WTC11 (cell line): ENCODE results near the gene SUSD4. TPM values are rescaled to one million over a fixed set of nuclear protein-coding genes. Genes with fewer than 3 reads are reported as not detected.

Source experiments
- ATAC-seq: fragments of 200-7000 bp; cut with Tn5 transposase; 2 replicates; pipeline ENCODE4 v1.10.0; 2021; ENCODE audit warnings: mild to moderate bottlenecking, moderate library complexity
- CTCF ChIA-PET: fragments of 300-600 bp; sonication (Branson Sonifier 250); formaldehyde crosslinking; loops from one replicate; lab custom pipeline; 2021; ENCODE audit warnings: antibody characterized with exemption; lab: Charles Lee
- POLR2A ChIA-PET: fragments of 350-600 bp; sonication (Branson Sonifier 250); formaldehyde crosslinking; loops from one replicate; lab custom pipeline; 2021; ENCODE audit warnings: antibody characterized with exemption; lab: Charles Lee
- DNase-seq: peaks from one replicate; pipeline ENCODE4 v3.0.0; 2021; ENCODE audit warnings: low spot score
- H3K27ac Mint-ChIP-seq: 2 replicates; pipeline ENCODE4 v1.8.0; 2021; ENCODE audit warnings: mixed read lengths
- H3K27me3 Mint-ChIP-seq: 2 replicates; pipeline ENCODE4 v1.8.0; 2021; ENCODE audit warnings: low read depth, mild to moderate bottlenecking, moderate library complexity, mixed read lengths
- H3K36me3 Mint-ChIP-seq: 2 replicates; pipeline ENCODE4 v1.8.0; 2021; ENCODE audit warnings: mixed read lengths
- H3K4me1 Mint-ChIP-seq: 2 replicates; pipeline ENCODE4 v1.8.0; 2022; ENCODE audit warnings: mixed read lengths
- H3K4me3 Mint-ChIP-seq: 2 replicates; pipeline ENCODE4 v1.8.0; 2021; ENCODE audit warnings: mild to moderate bottlenecking, moderate library complexity, mixed read lengths
- H3K9me3 Mint-ChIP-seq: 2 replicates; pipeline ENCODE4 v1.8.0; 2021; ENCODE audit warnings: mixed read lengths
- ATF1 ChIP-seq: sonication (generic); formaldehyde crosslinking; IDR thresholded peaks from 2 replicates; pipeline ENCODE4 v1.8.1; 2023; ENCODE audit warnings: mild to moderate bottlenecking, moderate library complexity, missing genetic modification reagents
- FOXJ3 ChIP-seq: sonication (generic); formaldehyde crosslinking; IDR thresholded peaks from 2 replicates; pipeline ENCODE4 v1.9.0; 2021; ENCODE audit warnings: missing genetic modification reagents, mild to moderate bottlenecking, borderline replicate concordance
- FOXP1 ChIP-seq: sonication (generic); formaldehyde crosslinking; IDR thresholded peaks from 2 replicates; pipeline ENCODE4 v1.8.0; 2022; ENCODE audit warnings: missing genetic modification reagents, mild to moderate bottlenecking, moderate library complexity, borderline replicate concordance
- GRHL2 ChIP-seq: fragments of 250-450 bp; sonication (Bioruptor Pico); IDR thresholded peaks from 2 replicates; pipeline ENCODE4 v1.8.0; 2022; ENCODE audit warnings: mild to moderate bottlenecking, moderate library complexity; ENCODE audit not compliant: insufficient replicate concordance, severe bottlenecking
- IRF2 ChIP-seq: sonication (generic); formaldehyde crosslinking; IDR thresholded peaks from 2 replicates; pipeline ENCODE4 v1.8.0; 2022; ENCODE audit warnings: low read depth, missing genetic modification reagents, borderline replicate concordance
- JAZF1 ChIP-seq: fragments of 250-450 bp; sonication (Bioruptor Pico); IDR thresholded peaks from 2 replicates; pipeline ENCODE4 v1.9.0; 2021; ENCODE audit warnings: moderate library complexity, mild to moderate bottlenecking, inconsistent platforms
- MYBL2 ChIP-seq: sonication (generic); formaldehyde crosslinking; IDR thresholded peaks from 2 replicates; pipeline ENCODE4 v1.8.1; 2023; ENCODE audit warnings: mild to moderate bottlenecking, moderate library complexity, missing genetic modification reagents
- NFATC4 ChIP-seq: fragments of 250-450 bp; sonication (Bioruptor Pico); IDR thresholded peaks from 2 replicates; pipeline ENCODE4 v1.9.0; 2021; ENCODE audit warnings: mild to moderate bottlenecking
- NR2C2 ChIP-seq: sonication (generic); formaldehyde crosslinking; IDR thresholded peaks from 2 replicates; pipeline ENCODE4 v1.8.0; 2022; ENCODE audit warnings: mild to moderate bottlenecking, missing genetic modification reagents
- SMAD4 ChIP-seq: sonication (generic); formaldehyde crosslinking; IDR thresholded peaks from 2 replicates; pipeline ENCODE4 v1.8.0; 2022; ENCODE audit warnings: mild to moderate bottlenecking, missing genetic modification reagents
- SP1 ChIP-seq: sonication (generic); formaldehyde crosslinking; conservative IDR thresholded peaks from 2 replicates; pipeline ENCODE4 v1.8.1; 2022; ENCODE audit warnings: missing genetic modification reagents
- TP53 ChIP-seq: sonication (generic); formaldehyde crosslinking; IDR thresholded peaks from 2 replicates; pipeline ENCODE4 v1.8.1; 2023; ENCODE audit warnings: mild to moderate bottlenecking, missing genetic modification reagents
- ZBTB21 ChIP-seq: sonication (generic); formaldehyde crosslinking; IDR thresholded peaks from 2 replicates; pipeline ENCODE4 v1.8.1; 2023; ENCODE audit warnings: mild to moderate bottlenecking, missing genetic modification reagents, borderline replicate concordance
- ZNF121 ChIP-seq: sonication (generic); formaldehyde crosslinking; IDR thresholded peaks from 2 replicates; pipeline ENCODE4 v1.8.0; 2023; ENCODE audit warnings: missing genetic modification reagents
- total RNA-seq: library from RNA; stranded (reverse); gene quantifications from 3 replicates; pipeline ENCODE4 v1.2.3, GENCODE V29; 2021
- TF ChIP-seq, protein P1 (sequence below): sonication (generic); formaldehyde crosslinking; conservative IDR thresholded peaks from 2 replicates; pipeline ENCODE4 v1.8.1; 2023; ENCODE audit warnings: mild to moderate bottlenecking, low read depth, missing genetic modification reagents, moderate library complexity
- TF ChIP-seq, protein P2 (sequence below): sonication (generic); formaldehyde crosslinking; conservative IDR thresholded peaks from 2 replicates; pipeline ENCODE4 v1.8.1; 2022; ENCODE audit warnings: mild to moderate bottlenecking, missing genetic modification reagents
- TF ChIP-seq, protein P3 (sequence below): fragments of 250-450 bp; sonication (Bioruptor Pico); IDR thresholded peaks from 2 replicates; pipeline ENCODE4 v1.9.0; 2021; ENCODE audit warnings: mild to moderate bottlenecking, borderline replicate concordance
- TF ChIP-seq, protein P4 (sequence below): sonication (generic); formaldehyde crosslinking; IDR thresholded peaks from 2 replicates; pipeline ENCODE4 v1.8.1; 2022; ENCODE audit warnings: mild to moderate bottlenecking, moderate library complexity, missing genetic modification reagents
- TF ChIP-seq, protein P5 (sequence below): fragments of 250-450 bp; sonication (Bioruptor Pico); IDR thresholded peaks from 2 replicates; pipeline ENCODE4 v1.9.0; 2021; ENCODE audit warnings: mild to moderate bottlenecking
- TF ChIP-seq, protein P6 (sequence below): sonication (generic); formaldehyde crosslinking; IDR thresholded peaks from 2 replicates; pipeline ENCODE4 v1.8.0; 2023; ENCODE audit warnings: missing genetic modification reagents, mild to moderate bottlenecking, borderline replicate concordance
- TF ChIP-seq, protein P7 (sequence below): sonication (generic); formaldehyde crosslinking; IDR thresholded peaks from 2 replicates; pipeline ENCODE4 v1.8.1; 2023; ENCODE audit warnings: mild to moderate bottlenecking, missing genetic modification reagents

SUSD4 gene
- total RNA-seq, 1 experiment from 2014 or later, result 1.8 TPM

DNA sequence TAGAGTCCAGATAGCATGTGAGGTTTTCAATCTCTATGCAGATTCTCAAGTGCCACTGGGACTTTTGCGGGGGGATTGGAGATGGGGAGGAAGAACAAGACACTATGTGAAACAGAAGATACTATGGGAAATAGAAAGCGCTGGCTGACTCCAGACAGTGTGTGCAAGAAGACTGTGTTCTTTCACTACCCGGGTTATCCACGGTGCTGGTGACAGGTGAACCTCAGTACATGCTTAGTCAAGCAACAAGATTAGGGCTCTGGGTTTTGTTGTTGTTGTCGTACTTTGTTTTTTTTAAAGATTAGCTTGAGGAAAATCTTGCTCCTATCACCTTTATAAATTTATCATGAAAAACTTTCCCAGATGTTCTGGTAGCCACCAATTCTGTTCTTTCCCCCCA is 56.4 kb downstream of the SUSD4 start:
- H3K27me3 Mint-ChIP-seq, result peaks cover 3% of the 10 kb centered on the region
- H3K4me3 Mint-ChIP-seq, result no peak overlapping the region
- H3K36me3 Mint-ChIP-seq, result peaks cover 7% of the 10 kb centered on the region
- ATAC-seq (no peak), DNase-seq (no peak)
- H3K4me1 Mint-ChIP-seq, result no peaks in the 10 kb centered on the region
- H3K27ac Mint-ChIP-seq, result no peak overlapping the region
- ChIA-PET CTCF (no interaction called here), POLR2A (no interaction called here)
- TF ChIP-seq FOXP1 (CRISPR knock-in tag) (no peak), NFATC4 (no peak), SP1 (CRISPR knock-in tag) (no peak), GRHL2 (no peak), ZNF121 (no peak), TP53 (CRISPR knock-in tag) (no peak), JAZF1 (CRISPR knock-in tag) (no peak), FOXJ3 (CRISPR knock-in tag) (no peak), NR2C2 (CRISPR knock-in tag) (no peak), ATF1 (CRISPR knock-in tag) (no peak)
- TF ChIP-seq, protein P1, sequence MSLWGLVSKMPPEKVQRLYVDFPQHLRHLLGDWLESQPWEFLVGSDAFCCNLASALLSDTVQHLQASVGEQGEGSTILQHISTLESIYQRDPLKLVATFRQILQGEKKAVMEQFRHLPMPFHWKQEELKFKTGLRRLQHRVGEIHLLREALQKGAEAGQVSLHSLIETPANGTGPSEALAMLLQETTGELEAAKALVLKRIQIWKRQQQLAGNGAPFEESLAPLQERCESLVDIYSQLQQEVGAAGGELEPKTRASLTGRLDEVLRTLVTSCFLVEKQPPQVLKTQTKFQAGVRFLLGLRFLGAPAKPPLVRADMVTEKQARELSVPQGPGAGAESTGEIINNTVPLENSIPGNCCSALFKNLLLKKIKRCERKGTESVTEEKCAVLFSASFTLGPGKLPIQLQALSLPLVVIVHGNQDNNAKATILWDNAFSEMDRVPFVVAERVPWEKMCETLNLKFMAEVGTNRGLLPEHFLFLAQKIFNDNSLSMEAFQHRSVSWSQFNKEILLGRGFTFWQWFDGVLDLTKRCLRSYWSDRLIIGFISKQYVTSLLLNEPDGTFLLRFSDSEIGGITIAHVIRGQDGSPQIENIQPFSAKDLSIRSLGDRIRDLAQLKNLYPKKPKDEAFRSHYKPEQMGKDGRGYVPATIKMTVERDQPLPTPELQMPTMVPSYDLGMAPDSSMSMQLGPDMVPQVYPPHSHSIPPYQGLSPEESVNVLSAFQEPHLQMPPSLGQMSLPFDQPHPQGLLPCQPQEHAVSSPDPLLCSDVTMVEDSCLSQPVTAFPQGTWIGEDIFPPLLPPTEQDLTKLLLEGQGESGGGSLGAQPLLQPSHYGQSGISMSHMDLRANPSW (CRISPR knock-in tag), result no peak
- TF ChIP-seq, protein P2, sequence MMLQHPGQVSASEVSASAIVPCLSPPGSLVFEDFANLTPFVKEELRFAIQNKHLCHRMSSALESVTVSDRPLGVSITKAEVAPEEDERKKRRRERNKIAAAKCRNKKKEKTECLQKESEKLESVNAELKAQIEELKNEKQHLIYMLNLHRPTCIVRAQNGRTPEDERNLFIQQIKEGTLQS (CRISPR knock-in tag), result no peak
- TF ChIP-seq, protein P3, sequence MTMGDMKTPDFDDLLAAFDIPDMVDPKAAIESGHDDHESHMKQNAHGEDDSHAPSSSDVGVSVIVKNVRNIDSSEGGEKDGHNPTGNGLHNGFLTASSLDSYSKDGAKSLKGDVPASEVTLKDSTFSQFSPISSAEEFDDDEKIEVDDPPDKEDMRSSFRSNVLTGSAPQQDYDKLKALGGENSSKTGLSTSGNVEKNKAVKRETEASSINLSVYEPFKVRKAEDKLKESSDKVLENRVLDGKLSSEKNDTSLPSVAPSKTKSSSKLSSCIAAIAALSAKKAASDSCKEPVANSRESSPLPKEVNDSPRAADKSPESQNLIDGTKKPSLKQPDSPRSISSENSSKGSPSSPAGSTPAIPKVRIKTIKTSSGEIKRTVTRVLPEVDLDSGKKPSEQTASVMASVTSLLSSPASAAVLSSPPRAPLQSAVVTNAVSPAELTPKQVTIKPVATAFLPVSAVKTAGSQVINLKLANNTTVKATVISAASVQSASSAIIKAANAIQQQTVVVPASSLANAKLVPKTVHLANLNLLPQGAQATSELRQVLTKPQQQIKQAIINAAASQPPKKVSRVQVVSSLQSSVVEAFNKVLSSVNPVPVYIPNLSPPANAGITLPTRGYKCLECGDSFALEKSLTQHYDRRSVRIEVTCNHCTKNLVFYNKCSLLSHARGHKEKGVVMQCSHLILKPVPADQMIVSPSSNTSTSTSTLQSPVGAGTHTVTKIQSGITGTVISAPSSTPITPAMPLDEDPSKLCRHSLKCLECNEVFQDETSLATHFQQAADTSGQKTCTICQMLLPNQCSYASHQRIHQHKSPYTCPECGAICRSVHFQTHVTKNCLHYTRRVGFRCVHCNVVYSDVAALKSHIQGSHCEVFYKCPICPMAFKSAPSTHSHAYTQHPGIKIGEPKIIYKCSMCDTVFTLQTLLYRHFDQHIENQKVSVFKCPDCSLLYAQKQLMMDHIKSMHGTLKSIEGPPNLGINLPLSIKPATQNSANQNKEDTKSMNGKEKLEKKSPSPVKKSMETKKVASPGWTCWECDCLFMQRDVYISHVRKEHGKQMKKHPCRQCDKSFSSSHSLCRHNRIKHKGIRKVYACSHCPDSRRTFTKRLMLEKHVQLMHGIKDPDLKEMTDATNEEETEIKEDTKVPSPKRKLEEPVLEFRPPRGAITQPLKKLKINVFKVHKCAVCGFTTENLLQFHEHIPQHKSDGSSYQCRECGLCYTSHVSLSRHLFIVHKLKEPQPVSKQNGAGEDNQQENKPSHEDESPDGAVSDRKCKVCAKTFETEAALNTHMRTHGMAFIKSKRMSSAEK (CRISPR knock-in tag), result no peak
- peaks cover 25% of the 10 kb centered on the region for H3K9me3 Mint-ChIP-seq

DNA sequence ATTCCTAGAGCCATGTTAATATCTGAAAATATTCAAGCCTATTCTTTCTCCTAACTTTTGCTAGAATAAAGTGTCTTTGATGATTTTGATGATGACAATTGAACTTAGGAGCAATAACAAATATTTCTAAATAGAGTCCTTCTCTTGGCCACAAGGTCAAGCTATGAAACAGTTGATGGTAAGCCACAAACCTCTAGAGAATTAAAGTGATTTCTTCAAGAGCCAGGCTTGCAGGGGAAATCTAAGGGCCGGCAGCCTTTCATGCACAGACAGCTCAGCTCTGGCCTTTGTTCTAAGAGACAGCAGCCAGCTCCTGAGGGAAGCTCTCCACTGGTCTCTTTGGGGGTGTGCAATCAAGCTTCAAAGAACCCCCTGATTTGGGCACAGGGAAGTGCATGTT is 59.0 kb downstream of the SUSD4 start:
- Mint-ChIP-seq H3K27me3 (peaks cover 3% of the 10 kb centered on the region), H3K27ac (no peak overlapping the region), H3K36me3 (peaks cover 9% of the 10 kb centered on the region), H3K4me1 (no peaks in the 10 kb centered on the region), H3K4me3 (no peak overlapping the region), H3K9me3 (peaks cover 32% of the 10 kb centered on the region)
- ChIA-PET CTCF (no interaction called here), POLR2A (no interaction called here)
- no peak for DNase-seq
- ATAC-seq, result no peak
- TF ChIP-seq JAZF1 (CRISPR knock-in tag) (no peak), SP1 (CRISPR knock-in tag) (no peak), IRF2 (CRISPR knock-in tag) (no peak), MYBL2 (CRISPR knock-in tag) (no peak), ZBTB21 (no peak), SMAD4 (CRISPR knock-in tag) (no peak)
- TF ChIP-seq, protein P4, sequence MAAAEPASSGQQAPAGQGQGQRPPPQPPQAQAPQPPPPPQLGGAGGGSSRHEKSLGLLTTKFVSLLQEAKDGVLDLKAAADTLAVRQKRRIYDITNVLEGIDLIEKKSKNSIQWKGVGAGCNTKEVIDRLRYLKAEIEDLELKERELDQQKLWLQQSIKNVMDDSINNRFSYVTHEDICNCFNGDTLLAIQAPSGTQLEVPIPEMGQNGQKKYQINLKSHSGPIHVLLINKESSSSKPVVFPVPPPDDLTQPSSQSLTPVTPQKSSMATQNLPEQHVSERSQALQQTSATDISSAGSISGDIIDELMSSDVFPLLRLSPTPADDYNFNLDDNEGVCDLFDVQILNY, result no peak
- TF ChIP-seq, protein P5, sequence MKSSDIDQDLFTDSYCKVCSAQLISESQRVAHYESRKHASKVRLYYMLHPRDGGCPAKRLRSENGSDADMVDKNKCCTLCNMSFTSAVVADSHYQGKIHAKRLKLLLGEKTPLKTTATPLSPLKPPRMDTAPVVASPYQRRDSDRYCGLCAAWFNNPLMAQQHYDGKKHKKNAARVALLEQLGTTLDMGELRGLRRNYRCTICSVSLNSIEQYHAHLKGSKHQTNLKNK (CRISPR knock-in tag), result no peak
- TF ChIP-seq, protein P6, sequence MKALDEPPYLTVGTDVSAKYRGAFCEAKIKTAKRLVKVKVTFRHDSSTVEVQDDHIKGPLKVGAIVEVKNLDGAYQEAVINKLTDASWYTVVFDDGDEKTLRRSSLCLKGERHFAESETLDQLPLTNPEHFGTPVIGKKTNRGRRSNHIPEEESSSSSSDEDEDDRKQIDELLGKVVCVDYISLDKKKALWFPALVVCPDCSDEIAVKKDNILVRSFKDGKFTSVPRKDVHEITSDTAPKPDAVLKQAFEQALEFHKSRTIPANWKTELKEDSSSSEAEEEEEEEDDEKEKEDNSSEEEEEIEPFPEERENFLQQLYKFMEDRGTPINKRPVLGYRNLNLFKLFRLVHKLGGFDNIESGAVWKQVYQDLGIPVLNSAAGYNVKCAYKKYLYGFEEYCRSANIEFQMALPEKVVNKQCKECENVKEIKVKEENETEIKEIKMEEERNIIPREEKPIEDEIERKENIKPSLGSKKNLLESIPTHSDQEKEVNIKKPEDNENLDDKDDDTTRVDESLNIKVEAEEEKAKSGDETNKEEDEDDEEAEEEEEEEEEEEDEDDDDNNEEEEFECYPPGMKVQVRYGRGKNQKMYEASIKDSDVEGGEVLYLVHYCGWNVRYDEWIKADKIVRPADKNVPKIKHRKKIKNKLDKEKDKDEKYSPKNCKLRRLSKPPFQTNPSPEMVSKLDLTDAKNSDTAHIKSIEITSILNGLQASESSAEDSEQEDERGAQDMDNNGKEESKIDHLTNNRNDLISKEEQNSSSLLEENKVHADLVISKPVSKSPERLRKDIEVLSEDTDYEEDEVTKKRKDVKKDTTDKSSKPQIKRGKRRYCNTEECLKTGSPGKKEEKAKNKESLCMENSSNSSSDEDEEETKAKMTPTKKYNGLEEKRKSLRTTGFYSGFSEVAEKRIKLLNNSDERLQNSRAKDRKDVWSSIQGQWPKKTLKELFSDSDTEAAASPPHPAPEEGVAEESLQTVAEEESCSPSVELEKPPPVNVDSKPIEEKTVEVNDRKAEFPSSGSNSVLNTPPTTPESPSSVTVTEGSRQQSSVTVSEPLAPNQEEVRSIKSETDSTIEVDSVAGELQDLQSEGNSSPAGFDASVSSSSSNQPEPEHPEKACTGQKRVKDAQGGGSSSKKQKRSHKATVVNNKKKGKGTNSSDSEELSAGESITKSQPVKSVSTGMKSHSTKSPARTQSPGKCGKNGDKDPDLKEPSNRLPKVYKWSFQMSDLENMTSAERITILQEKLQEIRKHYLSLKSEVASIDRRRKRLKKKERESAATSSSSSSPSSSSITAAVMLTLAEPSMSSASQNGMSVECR, result no peak
- TF ChIP-seq, protein P7, sequence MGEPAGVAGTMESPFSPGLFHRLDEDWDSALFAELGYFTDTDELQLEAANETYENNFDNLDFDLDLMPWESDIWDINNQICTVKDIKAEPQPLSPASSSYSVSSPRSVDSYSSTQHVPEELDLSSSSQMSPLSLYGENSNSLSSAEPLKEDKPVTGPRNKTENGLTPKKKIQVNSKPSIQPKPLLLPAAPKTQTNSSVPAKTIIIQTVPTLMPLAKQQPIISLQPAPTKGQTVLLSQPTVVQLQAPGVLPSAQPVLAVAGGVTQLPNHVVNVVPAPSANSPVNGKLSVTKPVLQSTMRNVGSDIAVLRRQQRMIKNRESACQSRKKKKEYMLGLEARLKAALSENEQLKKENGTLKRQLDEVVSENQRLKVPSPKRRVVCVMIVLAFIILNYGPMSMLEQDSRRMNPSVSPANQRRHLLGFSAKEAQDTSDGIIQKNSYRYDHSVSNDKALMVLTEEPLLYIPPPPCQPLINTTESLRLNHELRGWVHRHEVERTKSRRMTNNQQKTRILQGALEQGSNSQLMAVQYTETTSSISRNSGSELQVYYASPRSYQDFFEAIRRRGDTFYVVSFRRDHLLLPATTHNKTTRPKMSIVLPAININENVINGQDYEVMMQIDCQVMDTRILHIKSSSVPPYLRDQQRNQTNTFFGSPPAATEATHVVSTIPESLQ (CRISPR knock-in tag), result no peak
